Esophagus squamous epithelium (tissue), 5 donors: ENCODE results near the gene DLL4. TPM values are rescaled to one million over a fixed set of nuclear protein-coding genes. Genes with fewer than 3 reads are reported as not detected.

Source experiments
- DNase-seq: peaks from one replicate; lab custom pipeline; 2025; lab: John Stamatoyannopoulos, UW
- H3K27ac ChIP-seq, 4 donors: fragments of 200-600 bp; sonication (generic); one replicate each; pipeline ENCODE4 v1.5.1; 2016 to 2019; ENCODE audit warnings: mild to moderate bottlenecking in 1 of 4
- H3K27me3 ChIP-seq, 4 donors: fragments of 200-600 bp; sonication (generic); 1 replicate in 3 of 4; 2 replicates in 1 of 4; pipeline versions ENCODE4 v1.5.1 to v1.6.0; 2017 to 2021; ENCODE audit warnings: antibody characterized with exemption in 1 of 4
- H3K36me3 ChIP-seq, 3 donors: fragments of 200-600 bp; sonication (generic); one replicate each; pipeline ENCODE4 v1.5.1; 2016 to 2019
- H3K4me1 ChIP-seq, 3 donors: fragments of 200-600 bp; sonication (generic); one replicate each; pipeline ENCODE4 v1.5.1; 2017 to 2019
- H3K4me3 ChIP-seq, 4 donors: fragments of 200-600 bp; sonication (generic); 1 replicate in 3 of 4; 2 replicates in 1 of 4; pipeline ENCODE4 v1.5.1; 2016 to 2019; ENCODE audit warnings: mild to moderate bottlenecking in 2 of 4, moderate library complexity in 1 of 4
- H3K9me3 ChIP-seq, 3 donors: fragments of 200-600 bp; sonication (generic); one replicate each; pipeline ENCODE4 v1.5.1; 2016 to 2019
- POLR2A ChIP-seq, 4 donors: fragments of 450-650 bp; IDR thresholded peaks; one replicate each; pipeline ENCODE4 v1.6.1; 2017; ENCODE audit warnings: antibody characterized with exemption in 4 of 4, mild to moderate bottlenecking in 4 of 4, moderate library complexity in 3 of 4
- WGBS, 2 donors: methylation state at CpG; one replicate each; pipeline ENCODE4 v1.1.5; 2018; 5-methylcytosine and 5-hydroxymethylcytosine counted together
- intact Hi-C: fragments of 100-400 bp; cut with DNase I; formaldehyde crosslinking; loops from one replicate; pipeline ENCODE4 v1.15.0; 2022
- total RNA-seq, 4 donors: library from RNA; depleted of rRNA; stranded (reverse); fragments of >200 nt; gene quantifications; one replicate each; pipeline ENCODE4 v1.1.0, GENCODE V29; 2016
- TF ChIP-seq, protein P1 (sequence below), 6 experiments: fragments of 450-650 bp in 4 of 6; fragments of 200-600 bp in 2 of 6; sonication (generic) in 2 of 6; IDR thresholded peaks; one replicate each; pipeline ENCODE4 v1.5.1; 2016 to 2019; ENCODE audit warnings: antibody characterized with exemption in 6 of 6, mild to moderate bottlenecking in 4 of 6, moderate library complexity in 4 of 6
- donor health status: DM: yes; HTN: yes; CAD: no.

The DLL4 gene
- total RNA-seq, 4 donors from 2014 or later = 0.68 to 4.6 (median 1.3) TPM

DNA sequence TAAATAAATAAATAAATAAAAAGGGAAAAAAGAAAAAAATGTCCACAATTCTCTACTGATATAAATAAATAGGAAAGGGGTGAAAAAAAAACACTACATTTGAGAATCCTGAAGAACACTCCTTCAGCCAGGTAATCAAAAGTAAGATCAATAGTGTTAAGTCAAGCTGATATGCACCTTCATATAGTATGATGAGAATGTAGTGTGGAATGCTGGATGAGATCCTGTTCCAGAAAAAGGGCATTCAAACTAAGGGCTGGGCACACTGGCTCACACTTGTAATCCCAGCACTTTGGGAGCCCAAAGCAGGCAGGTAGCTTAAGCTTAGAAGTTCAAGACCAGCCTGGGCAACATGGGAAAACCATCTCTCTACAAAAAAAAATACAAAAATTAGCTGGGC, 40.0 kb upstream of the DLL4 start:
- no peak overlapping the region for H3K27ac ChIP-seq

DNA sequence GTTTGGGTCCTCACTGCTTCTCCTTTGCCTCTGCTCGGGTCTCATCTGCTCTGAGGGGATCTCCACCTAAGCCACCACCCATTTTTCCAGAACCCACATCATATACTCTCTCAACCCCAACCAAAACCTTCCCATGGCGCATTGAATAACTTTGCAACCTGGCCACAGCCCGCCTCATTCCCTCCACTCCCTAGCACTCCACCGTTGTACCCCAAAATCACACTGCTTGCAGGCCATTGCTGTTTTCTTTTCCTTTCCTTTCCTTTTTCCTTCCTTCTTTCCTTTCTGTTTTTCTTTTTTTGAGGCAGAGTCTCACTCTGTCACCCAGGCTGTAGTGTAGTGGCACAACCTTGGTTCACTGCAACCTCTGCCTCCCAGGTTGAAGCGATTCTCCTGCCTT, 38.0 kb upstream of the DLL4 start:
- Histone ChIP-seq H3K27ac (peak overlapping the region in 3 of 4 donors; percentile 18 to 60 (median 47)), H3K36me3 (peaks cover 0 to 4% (median 0%) of the 10 kb centered on the region in 3 donors), H3K27me3 (no peaks in the 10 kb centered on the region), H3K9me3 (no peaks in the 10 kb centered on the region), H3K4me3 (no peak overlapping the region), H3K4me1 (peaks cover 19 to 46% (median 24%) of the 10 kb centered on the region in 3 donors)
- intact Hi-C loops = loop anchor here (5.0 kb wide), 1 partner anchor 34 kb away; no protein-coding TSS in a partner anchor
- no peak for DNase-seq
- 82 to 87% methylated on average over 5 of the region's 5 CpGs for WGBS, 2 donors
- TF ChIP-seq, protein P1, sequence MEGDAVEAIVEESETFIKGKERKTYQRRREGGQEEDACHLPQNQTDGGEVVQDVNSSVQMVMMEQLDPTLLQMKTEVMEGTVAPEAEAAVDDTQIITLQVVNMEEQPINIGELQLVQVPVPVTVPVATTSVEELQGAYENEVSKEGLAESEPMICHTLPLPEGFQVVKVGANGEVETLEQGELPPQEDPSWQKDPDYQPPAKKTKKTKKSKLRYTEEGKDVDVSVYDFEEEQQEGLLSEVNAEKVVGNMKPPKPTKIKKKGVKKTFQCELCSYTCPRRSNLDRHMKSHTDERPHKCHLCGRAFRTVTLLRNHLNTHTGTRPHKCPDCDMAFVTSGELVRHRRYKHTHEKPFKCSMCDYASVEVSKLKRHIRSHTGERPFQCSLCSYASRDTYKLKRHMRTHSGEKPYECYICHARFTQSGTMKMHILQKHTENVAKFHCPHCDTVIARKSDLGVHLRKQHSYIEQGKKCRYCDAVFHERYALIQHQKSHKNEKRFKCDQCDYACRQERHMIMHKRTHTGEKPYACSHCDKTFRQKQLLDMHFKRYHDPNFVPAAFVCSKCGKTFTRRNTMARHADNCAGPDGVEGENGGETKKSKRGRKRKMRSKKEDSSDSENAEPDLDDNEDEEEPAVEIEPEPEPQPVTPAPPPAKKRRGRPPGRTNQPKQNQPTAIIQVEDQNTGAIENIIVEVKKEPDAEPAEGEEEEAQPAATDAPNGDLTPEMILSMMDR (IDR thresholded peaks at IDR 0.05) = no peak
- no peak for TF ChIP-seq POLR2A (IDR thresholded peaks at IDR 0.05)

More for the DNA sequence above, 40.0 kb upstream of the DLL4 start:
- no peaks in the 10 kb centered on the region for H3K36me3 ChIP-seq
- no peaks in the 10 kb centered on the region for H3K27me3 ChIP-seq
- H3K9me3 ChIP-seq = no peaks in the 10 kb centered on the region
- TF ChIP-seq, protein P1 (IDR thresholded peaks at IDR 0.05) = no peak
- no peak for TF ChIP-seq POLR2A (IDR thresholded peaks at IDR 0.05)
- H3K4me1 ChIP-seq = peaks cover 9 to 31% (median 12%) of the 10 kb centered on the region in 3 donors
- intact Hi-C loops = no loop called here
- no peak for DNase-seq
- no peak overlapping the region for H3K4me3 ChIP-seq

DNA sequence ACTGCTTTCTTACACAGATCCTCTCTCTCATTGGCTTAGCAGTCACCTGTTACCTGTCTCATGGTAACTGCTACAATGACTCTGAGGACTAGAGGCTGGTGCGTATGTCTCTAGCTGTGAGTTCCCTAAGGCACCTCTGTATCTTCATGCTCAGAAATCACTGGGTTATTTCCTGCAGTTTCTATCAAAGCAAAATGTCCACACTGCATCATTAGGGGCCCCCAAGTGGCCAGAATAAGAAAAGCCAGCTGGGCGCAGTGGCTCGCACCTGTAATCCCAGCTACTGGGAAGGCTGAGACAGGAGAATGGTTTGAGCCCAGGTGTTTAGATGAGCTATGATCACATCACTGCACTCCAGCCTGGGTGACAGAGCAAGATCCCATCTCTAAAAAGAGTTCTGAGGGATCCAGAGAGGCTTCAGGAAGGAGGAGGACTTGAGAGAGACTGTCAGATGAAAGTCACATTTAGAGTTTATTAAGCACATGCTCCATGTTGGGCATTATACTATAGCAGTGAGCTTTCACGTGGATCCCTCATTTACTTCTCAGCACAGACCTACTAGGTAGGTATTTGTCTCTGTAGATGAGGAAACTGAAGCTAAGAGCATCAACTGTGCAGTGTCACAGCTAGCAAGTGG, 37.2 kb upstream of the DLL4 start:
- WGBS, 2 donors = 10 to 12% methylated on average over 2 to 4 of the region's 4 CpGs
- no peak overlapping the region for H3K4me3 ChIP-seq
- DNase-seq = no peak
- no peaks in the 10 kb centered on the region for H3K27me3 ChIP-seq
- H3K4me1 ChIP-seq = peaks cover 19 to 52% (median 25%) of the 10 kb centered on the region in 3 donors
- intact Hi-C loops = loop anchor here (5.0 kb wide), 1 partner anchor 35 kb away; no protein-coding TSS in a partner anchor
- H3K36me3 ChIP-seq = peaks cover 0 to 11% (median 0%) of the 10 kb centered on the region in 3 donors
- TF ChIP-seq, protein P1 (IDR thresholded peaks at IDR 0.05) = peak; percentile 60 to 82 (median 71)
- no peak for TF ChIP-seq POLR2A (IDR thresholded peaks at IDR 0.05)
- peak overlapping the region in 3 of 4 donors; percentile 18 to 60 (median 47) for H3K27ac ChIP-seq
- no peaks in the 10 kb centered on the region for H3K9me3 ChIP-seq

DNA sequence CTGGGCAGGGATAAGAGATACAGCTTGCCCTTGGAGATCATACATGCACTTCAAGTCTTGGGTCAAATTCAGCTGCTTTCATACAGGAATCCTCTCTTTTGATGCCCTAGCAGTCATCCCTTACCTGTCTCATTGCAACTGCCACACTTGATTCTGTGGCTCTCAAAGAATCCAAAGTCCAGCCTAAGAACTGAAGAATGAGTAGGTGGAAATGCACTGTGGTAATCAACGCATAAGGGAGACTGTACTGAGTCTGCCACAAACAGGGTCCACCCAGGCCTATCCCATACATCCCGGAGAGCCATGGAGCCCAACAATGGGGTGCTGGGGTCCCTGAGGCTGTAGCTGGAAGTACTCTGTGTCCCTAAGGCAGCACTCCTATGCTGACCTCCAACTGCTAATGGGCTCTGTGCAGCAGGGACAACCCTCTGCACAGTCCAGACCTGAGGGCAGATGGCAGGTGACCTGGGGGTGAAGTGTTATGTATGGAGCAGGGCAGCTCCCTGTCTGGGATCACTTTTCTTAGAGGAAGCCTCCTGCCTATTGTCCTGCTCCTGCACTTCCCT, 36.6 kb upstream of the DLL4 start:
- Histone ChIP-seq H3K27ac (peak overlapping the region in 2 of 4 donors; percentile 47 to 96), H3K27me3 (no peaks in the 10 kb centered on the region), H3K36me3 (peaks cover 0 to 17% (median 0%) of the 10 kb centered on the region in 3 donors), H3K4me1 (peaks cover 19 to 52% (median 25%) of the 10 kb centered on the region in 3 donors), H3K4me3 (no peak overlapping the region), H3K9me3 (no peaks in the 10 kb centered on the region)
- WGBS, 2 donors = 100% methylated on average over 1 of the region's 2 CpGs; no CpG with 5 or more reads in 1 of the 2 donors
- TF ChIP-seq, protein P1 (IDR thresholded peaks at IDR 0.05) = no peak
- TF ChIP-seq POLR2A (IDR thresholded peaks at IDR 0.05) = no peak
- DNase-seq = no peak
- intact Hi-C loops = loop anchor here (5.0 kb wide), 1 partner anchor 35 kb away; no protein-coding TSS in a partner anchor
